H1 (cell line): ENCODE data around the gene PHACTR1. TPM values are rescaled to one million over a fixed set of nuclear protein-coding genes. Genes with fewer than 3 reads are reported as not detected.

ENCODE experiments used
- CTCF ChIA-PET: fragments of 300-600 bp; sonication (Branson Sonifier 250); formaldehyde crosslinking; loops from one replicate; lab custom pipeline; 2021; ENCODE audit not compliant: partially characterized antibody; lab: Charles Lee
- POLR2A ChIA-PET: fragments of 300-600 bp; sonication (Branson Sonifier 250); formaldehyde crosslinking; loops from one replicate; lab custom pipeline; 2021; ENCODE audit warnings: inconsistent platforms; ENCODE audit not compliant: partially characterized antibody; lab: Charles Lee
- DNase-seq, 2 experiments: peaks; one replicate each; pipeline versions ENCODE4 v3.0.0 to v3.0.0-alpha.2; 2010 to 2022; ENCODE audit warnings: low spot score in 2 of 2, low read depth in 1 of 2, mixed read lengths in 1 of 2
- FAIRE-seq: peaks from 2 replicates; lab custom pipeline; 2011; peaks lifted over from hg19 to GRCh38; lab: Jason Lieb, UNC
- H2AFZ ChIP-seq: 2 replicates; pipeline ENCODE4 v1.8.1; 2012; ENCODE audit warnings: low read length, inconsistent platforms
- H2AK5ac ChIP-seq: 2 replicates; pipeline ENCODE4 v1.6.1; 2013; ENCODE audit warnings: low read depth, low read length
- H2BK120ac ChIP-seq: replicated peaks from 2 replicates; pipeline ENCODE3; 2013; ENCODE audit warnings: low read depth, low read length, inconsistent platforms
- H2BK12ac ChIP-seq: 2 replicates; pipeline ENCODE4 v1.6.1; 2013; ENCODE audit warnings: low read depth, low read length
- H2BK15ac ChIP-seq: 2 replicates; pipeline ENCODE4 v1.6.1; 2013; ENCODE audit warnings: low read length
- H2BK20ac ChIP-seq: 2 replicates; pipeline ENCODE4 v1.6.1; 2013; ENCODE audit warnings: low read length
- H2BK5ac ChIP-seq: 2 replicates; pipeline ENCODE4 v1.6.1; 2013; ENCODE audit warnings: low read depth, low read length
- H3K14ac ChIP-seq: 2 replicates; pipeline ENCODE4 v1.6.1; 2013; ENCODE audit warnings: inconsistent platforms; ENCODE audit not compliant: insufficient read length
- H3K18ac ChIP-seq: 2 replicates; pipeline ENCODE4 v1.6.1; 2013; ENCODE audit warnings: low read length; ENCODE audit errors: extremely low read depth
- H3K23ac ChIP-seq: 2 replicates; pipeline ENCODE4 v1.6.1; 2013; ENCODE audit warnings: inconsistent platforms; ENCODE audit not compliant: insufficient read length
- H3K23me2 ChIP-seq: 2 replicates; pipeline ENCODE4 v1.6.1; 2013; ENCODE audit warnings: low read depth, low read length
- H3K27ac ChIP-seq: 2 replicates; pipeline ENCODE4 v1.6.1; 2011; ENCODE audit warnings: low read depth, low read length, inconsistent platforms
- H3K27me3 ChIP-seq, 4 experiments: replicated peaks in 1 of 4; 1 replicate in 1 of 4; 2 replicates in 3 of 4; pipeline versions ENCODE4 v1.6.1 to v1.8.1; 2011 to 2013; ENCODE audit warnings: low read length in 3 of 4, mild to moderate bottlenecking in 3 of 4, inconsistent platforms in 2 of 4, mixed read lengths in 2 of 4, moderate library complexity in 1 of 4; ENCODE audit not compliant: control insufficient read depth in 3 of 4, insufficient read depth in 3 of 4; ENCODE audit errors: extremely low read depth in 1 of 4
- H3K36me3 ChIP-seq, 4 experiments: 2 replicates each; pipeline versions ENCODE4 v1.6.1 to v1.8.1; 2011 to 2013; ENCODE audit warnings: mild to moderate bottlenecking in 4 of 4, low read length in 3 of 4, moderate library complexity in 2 of 4, control low read depth in 1 of 4, inconsistent platforms in 1 of 4; ENCODE audit not compliant: insufficient read depth in 4 of 4, control insufficient read depth in 2 of 4
- H3K4ac ChIP-seq: replicated peaks from 2 replicates; pipeline ENCODE3; 2013; ENCODE audit warnings: low read length, low read depth, mixed read lengths, inconsistent platforms; ENCODE audit not compliant: insufficient read length
- H3K4me1 ChIP-seq, 4 experiments: replicated peaks in 1 of 4; 1 replicate in 1 of 4; 2 replicates in 3 of 4; pipeline versions ENCODE4 v1.6.1 to v1.8.1; 2011 to 2013; ENCODE audit warnings: low read length in 3 of 4, inconsistent platforms in 2 of 4, mixed read lengths in 1 of 4; ENCODE audit not compliant: insufficient read depth in 4 of 4, control insufficient read depth in 3 of 4
- H3K4me2 ChIP-seq, 2 experiments: 2 replicates each; pipeline versions ENCODE4 v1.6.1 to v1.8.1; 2011 to 2013; ENCODE audit warnings: low read depth in 2 of 2, low read length in 2 of 2, control low read depth in 1 of 2, inconsistent platforms in 1 of 2, mild to moderate bottlenecking in 1 of 2; ENCODE audit not compliant: insufficient read depth in 1 of 2
- H3K4me3 ChIP-seq, 4 experiments: fragments of 200-600, 300-600 bp in 1 of 4; sonication (generic), shearing (Covaris generic), sonication (Bioruptor Twin) in 1 of 4; 2 replicates each; pipeline versions ENCODE4 v1.5.1 to v1.8.1; 2011 to 2016; ENCODE audit warnings: low read length in 4 of 4, low read depth in 3 of 4, control low read depth in 2 of 4, inconsistent platforms in 2 of 4, mild to moderate bottlenecking in 2 of 4, mixed read lengths in 1 of 4, moderate library complexity in 1 of 4; ENCODE audit not compliant: insufficient read depth in 2 of 4; ENCODE audit errors: extremely low read depth in 1 of 4
- H3K56ac ChIP-seq: replicated peaks from 2 replicates; pipeline ENCODE3; 2013; ENCODE audit warnings: low read depth, mild to moderate bottlenecking, mixed read lengths, low read length, inconsistent platforms; ENCODE audit not compliant: insufficient read length
- H3K79me1 ChIP-seq: 2 replicates; pipeline ENCODE4 v1.6.1; 2013; ENCODE audit warnings: low read depth, low read length, control low read depth
- H3K79me2 ChIP-seq, 2 experiments: 2 replicates each; pipeline versions ENCODE4 v1.6.1 to v1.8.1; 2012 to 2013; ENCODE audit warnings: low read length in 2 of 2, mild to moderate bottlenecking in 2 of 2, inconsistent platforms in 1 of 2; ENCODE audit not compliant: insufficient read depth in 2 of 2, control insufficient read depth in 1 of 2
- H3K9ac ChIP-seq, 4 experiments: replicated peaks in 1 of 4; 1 replicate in 1 of 4; 2 replicates in 3 of 4; pipeline versions ENCODE4 v1.6.1 to v1.8.1; 2011 to 2013; ENCODE audit warnings: low read depth in 3 of 4, low read length in 3 of 4, control low read depth in 2 of 4, mild to moderate bottlenecking in 2 of 4, moderate library complexity in 2 of 4, inconsistent platforms in 1 of 4; ENCODE audit errors: extremely low read depth in 1 of 4
- H3K9me3 ChIP-seq, 2 experiments: 2 replicates each; pipeline versions ENCODE4 v1.6.1 to v1.8.1; 2012 to 2013; ENCODE audit warnings: mild to moderate bottlenecking in 2 of 2, moderate library complexity in 2 of 2, control low read depth in 1 of 2, inconsistent platforms in 1 of 2, low read depth in 1 of 2, low read length in 1 of 2, mixed read lengths in 1 of 2; ENCODE audit not compliant: insufficient read depth in 2 of 2
- H4K20me1 ChIP-seq, 2 experiments: replicated peaks in 1 of 2; 2 replicates each; pipeline versions ENCODE3 to v1.8.1; 2011 to 2013; ENCODE audit warnings: inconsistent platforms in 2 of 2, low read length in 2 of 2, mild to moderate bottlenecking in 1 of 2; ENCODE audit not compliant: insufficient read depth in 2 of 2, control insufficient read depth in 1 of 2
- H4K5ac ChIP-seq: 2 replicates; pipeline ENCODE4 v1.6.1; 2013; ENCODE audit warnings: low read length, low read depth, mixed read lengths, inconsistent platforms; ENCODE audit not compliant: insufficient read length
- H4K8ac ChIP-seq: 2 replicates; pipeline ENCODE4 v1.8.0; 2013; ENCODE audit warnings: mild to moderate bottlenecking, moderate library complexity, low read length, inconsistent platforms; ENCODE audit not compliant: insufficient read depth; ENCODE audit errors: extremely low read depth
- H4K91ac ChIP-seq: replicated peaks from 2 replicates; pipeline ENCODE3; 2013; ENCODE audit warnings: low read length, mixed read lengths, inconsistent platforms; ENCODE audit not compliant: insufficient read length
- ASH2L ChIP-seq: fragments of 200-600, 300-600 bp; sonication (generic); IDR thresholded peaks from one replicate; pipeline ENCODE4 v1.7.1; 2017; ENCODE audit warnings: low read length
- CTBP2 ChIP-seq: IDR thresholded peaks from 2 replicates; pipeline ENCODE4 v1.7.0; 2011; ENCODE audit warnings: borderline replicate concordance, mild to moderate bottlenecking, moderate library complexity, mixed read lengths, low read length; ENCODE audit not compliant: insufficient read depth, insufficient read length
- KDM1A ChIP-seq: fragments of 200-600, 300-600 bp; sonication (generic); IDR thresholded peaks from 2 replicates; pipeline ENCODE4 v1.7.1; 2016; ENCODE audit warnings: mild to moderate bottlenecking, low read length, borderline replicate concordance
- KDM5A ChIP-seq: fragments of 200-600 bp; IDR thresholded peaks from 2 replicates; pipeline ENCODE4 v1.7.1; 2012; ENCODE audit warnings: mild to moderate bottlenecking, low read length, inconsistent platforms, mixed read lengths
- POLR2A ChIP-seq, 2 experiments: IDR thresholded peaks; 1 replicate in 1 of 2; 2 replicates in 1 of 2; pipeline ENCODE4 v1.6.1; 2011; ENCODE audit warnings: low read depth in 2 of 2, low read length in 2 of 2, mild to moderate bottlenecking in 2 of 2; ENCODE audit errors: control extremely low read depth in 1 of 2
- RXRA ChIP-seq: IDR thresholded peaks from 2 replicates; pipeline ENCODE4 v1.6.1; 2011; ENCODE audit warnings: low read depth, mild to moderate bottlenecking, low read length, moderate library complexity; ENCODE audit not compliant: insufficient read depth
- SIN3A ChIP-seq, 2 experiments: IDR thresholded peaks in 1 of 2; conservative IDR thresholded peaks in 1 of 2; 2 replicates each; pipeline ENCODE4 v1.6.1; 2011 to 2012; ENCODE audit warnings: low read length in 2 of 2, improper control_type of control experiment in 1 of 2, low read depth in 1 of 2, mild to moderate bottlenecking in 1 of 2
- SP1 ChIP-seq: IDR thresholded peaks from 2 replicates; pipeline ENCODE4 v1.6.1; 2011; ENCODE audit warnings: low read depth, low read length
- USF2 ChIP-seq: IDR thresholded peaks from 2 replicates; pipeline ENCODE4 v1.6.1; 2011; ENCODE audit warnings: low read length, improper control_type of control experiment
- WGBS, 2 experiments: shearing (Covaris generic) in 1 of 2; methylation state at CpG; one replicate each; pipeline versions ENCODE4 v1.1.6 to v1.1.7; 2013 to 2015; ENCODE audit warnings: low lambda C conversion rate in 2 of 2, mixed read lengths in 2 of 2, inconsistent platforms in 1 of 2, low coverage in 1 of 2, missing lambda C conversion rate in 1 of 2; ENCODE audit not compliant: insufficient replicate concordance in 2 of 2, insufficient coverage in 1 of 2, insufficient read length in 1 of 2; ENCODE audit errors: extremely low coverage in 1 of 2, missing lambda C conversion rate in 1 of 2; 5-methylcytosine and 5-hydroxymethylcytosine counted together
- polyA plus RNA-seq, 7 experiments: library from polyadenylated mRNA; depleted of rRNA in 3 of 7; stranded (reverse) in 5 of 7; unstranded in 2 of 7; fragments of >200 nt in 5 of 7; fragments of 200-250 nt in 2 of 7; gene quantifications; 1 replicate in 5 of 7; 2 replicates in 1 of 7; 4 replicates in 1 of 7; pipeline versions ENCODE4 v1.2.1 to v1.2.3, GENCODE V29; 2011 to 2013; ENCODE audit warnings: missing spikeins in 2 of 7, mixed read lengths in 2 of 7
- total RNA-seq: library from RNA; stranded (reverse); fragmentation: NEBNext Ultra II Directional; extraction: Animal tissue kit (Norgen Biotek cat#: 25700); gene quantifications from 2 replicates; pipeline ENCODE4 v1.2.1, GENCODE V29; 2021
- TF ChIP-seq, protein P1 (sequence below): IDR thresholded peaks from 2 replicates; pipeline ENCODE4 v1.6.1; 2012; ENCODE audit warnings: inconsistent platforms

The PHACTR1 gene
- total and polyA plus RNA-seq, 2 of the 8 experiments (the other 6 are each of a cell fraction or from before 2014, with no cell fraction given): 3.9 to 17.1 TPM

DNA sequence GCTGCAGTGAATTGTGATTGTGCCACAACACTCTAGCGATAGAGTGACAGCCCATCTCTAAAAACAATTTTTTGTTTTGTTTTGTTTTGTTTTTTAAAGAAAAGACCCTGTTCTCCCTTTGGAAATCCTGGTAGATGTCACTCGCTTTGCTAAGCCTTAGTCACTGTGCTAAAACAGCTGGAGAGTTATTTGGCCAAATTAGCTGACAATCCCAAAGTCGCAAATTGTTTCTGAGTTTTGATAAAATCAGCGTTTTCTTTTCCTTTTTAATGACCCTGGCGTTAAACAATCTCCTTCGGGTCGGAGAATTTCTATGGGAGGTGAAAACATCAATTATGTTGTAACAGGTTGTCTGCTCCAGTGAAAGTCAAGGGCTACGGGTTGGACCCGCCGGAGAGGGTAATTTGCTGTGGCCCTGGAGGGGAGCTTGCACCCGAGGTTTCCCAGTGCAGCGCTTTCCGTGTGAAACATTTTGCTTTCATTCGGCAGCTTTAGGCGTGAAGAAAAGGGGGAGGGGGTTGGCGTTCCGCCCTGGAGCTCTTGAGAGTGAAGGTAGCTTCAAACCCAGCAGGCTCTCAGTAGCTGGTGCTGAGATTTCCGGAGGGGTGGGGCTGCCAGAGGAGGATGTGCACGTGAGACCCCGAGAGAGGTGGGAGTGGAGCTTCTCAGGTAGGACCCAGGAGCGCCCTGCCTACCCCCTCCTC is 296.6 kb downstream of the PHACTR1 start:
- no peaks in the 10 kb centered on the region for H3K79me1 ChIP-seq
- POLR2A ChIA-PET: interaction anchor here (0.6 to 2.9 kb wide), 2 partner anchors 20 to 58 kb away, joined by 6 to 13 read pairs; no protein-coding TSS in a partner anchor
- H3K9me3 ChIP-seq: no peaks in the 10 kb centered on the region
- no peak overlapping the region for H2BK5ac ChIP-seq
- H2BK15ac ChIP-seq: no peak overlapping the region
- H3K14ac ChIP-seq: no peak overlapping the region
- CTCF ChIA-PET: interaction anchor here (0.6 to 1.3 kb wide), 5 partner anchors 13 to 102 kb away, joined by 3 to 4 read pairs (median 3); no protein-coding TSS in a partner anchor
- H3K18ac ChIP-seq: no peak overlapping the region
- peak overlapping the region; percentile 55 to 75 (median 68) for H3K4me3 ChIP-seq
- 9% methylated on average over 21 of the region's 21 CpGs; no CpG with 5 or more reads in 1 of the 2 experiments for WGBS, 2 experiments
- DNase-seq: peak; percentile 58 to 82
- peaks cover 5 to 18% of the 10 kb centered on the region in 2 experiments for H4K20me1 ChIP-seq
- H3K9ac ChIP-seq: no peak overlapping the region
- H3K27me3 ChIP-seq: peaks cover 5 to 43% (median 34%) of the 10 kb centered on the region in 4 experiments
- H3K4ac ChIP-seq: no peak overlapping the region
- no peak overlapping the region for H3K56ac ChIP-seq
- no peak overlapping the region for H2BK20ac ChIP-seq
- H3K4me1 ChIP-seq: peaks cover 2 to 17% (median 11%) of the 10 kb centered on the region in 4 experiments; a peak in 6 of 7 replicates
- peak; percentile 66 for FAIRE-seq
- H3K4me2 ChIP-seq: peak overlapping the region; percentile 83 to 92
- no peak overlapping the region for H3K27ac ChIP-seq
- no peak overlapping the region for H4K5ac ChIP-seq
- H3K36me3 ChIP-seq: no peaks in the 10 kb centered on the region
- no peak overlapping the region for H2AK5ac ChIP-seq
- H3K23ac ChIP-seq: no peak overlapping the region
- H2AFZ ChIP-seq: peak overlapping the region; percentile 48; the same call in 1 of the 2 replicates
- H4K8ac ChIP-seq: no peak overlapping the region
- no peak overlapping the region for H2BK12ac ChIP-seq
- no peak overlapping the region for H4K91ac ChIP-seq
- H3K79me2 ChIP-seq: no peaks in the 10 kb centered on the region
- H3K23me2 ChIP-seq: peaks cover 9% of the 10 kb centered on the region
- H2BK120ac ChIP-seq: no peak overlapping the region
- peak; percentile 31 for TF ChIP-seq CTBP2
- TF ChIP-seq USF2: peak; percentile 49; the same call in 1 of the 2 replicates
- peak; percentile 72 for TF ChIP-seq ASH2L
- peak; percentile 3 to 31; a peak in 1 of 4 replicates for TF ChIP-seq SIN3A (conservative IDR thresholded peaks at IDR 0.05 in 1 of 2, IDR thresholded peaks at IDR 0.05 in 1 of 2; ENCODE audit: low read depth in 1 of 2, low read length in 2 of 2)
- TF ChIP-seq, protein P1, sequence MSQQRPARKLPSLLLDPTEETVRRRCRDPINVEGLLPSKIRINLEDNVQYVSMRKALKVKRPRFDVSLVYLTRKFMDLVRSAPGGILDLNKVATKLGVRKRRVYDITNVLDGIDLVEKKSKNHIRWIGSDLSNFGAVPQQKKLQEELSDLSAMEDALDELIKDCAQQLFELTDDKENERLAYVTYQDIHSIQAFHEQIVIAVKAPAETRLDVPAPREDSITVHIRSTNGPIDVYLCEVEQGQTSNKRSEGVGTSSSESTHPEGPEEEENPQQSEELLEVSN: peak; percentile 24; the same call in 1 of the 2 replicates
- TF ChIP-seq POLR2A (IDR thresholded peaks at IDR 0.05; ENCODE audit: control extremely low read depth in 1 of 2, low read depth in 2 of 2, low read length in 2 of 2): no peak
- TF ChIP-seq KDM1A: no peak
- TF ChIP-seq SP1: 0 out of 2 replicates have a peak, but pooled peaks have one; percentile 12
- peak; percentile 51; the same call in 1 of the 2 replicates for TF ChIP-seq RXRA
- no peak for TF ChIP-seq KDM5A
